H1 (cell line): ENCODE measurements around the gene CRCP. TPM values are rescaled to one million over a fixed set of nuclear protein-coding genes. Genes with fewer than 3 reads are reported as not detected.

ENCODE experiments used
- CTCF ChIA-PET: fragments of 300-600 bp; sonication (Branson Sonifier 250); formaldehyde crosslinking; loops from one replicate; lab custom pipeline; 2021; ENCODE audit not compliant: partially characterized antibody; lab: Charles Lee
- POLR2A ChIA-PET: fragments of 300-600 bp; sonication (Branson Sonifier 250); formaldehyde crosslinking; loops from one replicate; lab custom pipeline; 2021; ENCODE audit warnings: inconsistent platforms; ENCODE audit not compliant: partially characterized antibody; lab: Charles Lee
- DNase-seq, 2 experiments: peaks; one replicate each; pipeline versions ENCODE4 v3.0.0 to v3.0.0-alpha.2; 2010 to 2022; ENCODE audit warnings: low spot score in 2 of 2, low read depth in 1 of 2, mixed read lengths in 1 of 2
- FAIRE-seq: peaks from 2 replicates; lab custom pipeline; 2011; peaks lifted over from hg19 to GRCh38; lab: Jason Lieb, UNC
- H2AFZ ChIP-seq: 2 replicates; pipeline ENCODE4 v1.8.1; 2012; ENCODE audit warnings: low read length, inconsistent platforms
- H2AK5ac ChIP-seq: 2 replicates; pipeline ENCODE4 v1.6.1; 2013; ENCODE audit warnings: low read depth, low read length
- H2BK120ac ChIP-seq: replicated peaks from 2 replicates; pipeline ENCODE3; 2013; ENCODE audit warnings: low read depth, low read length, inconsistent platforms
- H2BK12ac ChIP-seq: 2 replicates; pipeline ENCODE4 v1.6.1; 2013; ENCODE audit warnings: low read depth, low read length
- H2BK15ac ChIP-seq: 2 replicates; pipeline ENCODE4 v1.6.1; 2013; ENCODE audit warnings: low read length
- H2BK20ac ChIP-seq: 2 replicates; pipeline ENCODE4 v1.6.1; 2013; ENCODE audit warnings: low read length
- H2BK5ac ChIP-seq: 2 replicates; pipeline ENCODE4 v1.6.1; 2013; ENCODE audit warnings: low read depth, low read length
- H3K14ac ChIP-seq: 2 replicates; pipeline ENCODE4 v1.6.1; 2013; ENCODE audit warnings: inconsistent platforms; ENCODE audit not compliant: insufficient read length
- H3K18ac ChIP-seq: 2 replicates; pipeline ENCODE4 v1.6.1; 2013; ENCODE audit warnings: low read length; ENCODE audit errors: extremely low read depth
- H3K23ac ChIP-seq: 2 replicates; pipeline ENCODE4 v1.6.1; 2013; ENCODE audit warnings: inconsistent platforms; ENCODE audit not compliant: insufficient read length
- H3K23me2 ChIP-seq: 2 replicates; pipeline ENCODE4 v1.6.1; 2013; ENCODE audit warnings: low read depth, low read length
- H3K27ac ChIP-seq: 2 replicates; pipeline ENCODE4 v1.6.1; 2011; ENCODE audit warnings: low read depth, low read length, inconsistent platforms
- H3K27me3 ChIP-seq, 4 experiments: replicated peaks in 1 of 4; 1 replicate in 1 of 4; 2 replicates in 3 of 4; pipeline versions ENCODE4 v1.6.1 to v1.8.1; 2011 to 2013; ENCODE audit warnings: low read length in 3 of 4, mild to moderate bottlenecking in 3 of 4, inconsistent platforms in 2 of 4, mixed read lengths in 2 of 4, moderate library complexity in 1 of 4; ENCODE audit not compliant: control insufficient read depth in 3 of 4, insufficient read depth in 3 of 4; ENCODE audit errors: extremely low read depth in 1 of 4
- H3K36me3 ChIP-seq, 4 experiments: 2 replicates each; pipeline versions ENCODE4 v1.6.1 to v1.8.1; 2011 to 2013; ENCODE audit warnings: mild to moderate bottlenecking in 4 of 4, low read length in 3 of 4, moderate library complexity in 2 of 4, control low read depth in 1 of 4, inconsistent platforms in 1 of 4; ENCODE audit not compliant: insufficient read depth in 4 of 4, control insufficient read depth in 2 of 4
- H3K4ac ChIP-seq: replicated peaks from 2 replicates; pipeline ENCODE3; 2013; ENCODE audit warnings: low read length, low read depth, mixed read lengths, inconsistent platforms; ENCODE audit not compliant: insufficient read length
- H3K4me1 ChIP-seq, 4 experiments: replicated peaks in 1 of 4; 1 replicate in 1 of 4; 2 replicates in 3 of 4; pipeline versions ENCODE4 v1.6.1 to v1.8.1; 2011 to 2013; ENCODE audit warnings: low read length in 3 of 4, inconsistent platforms in 2 of 4, mixed read lengths in 1 of 4; ENCODE audit not compliant: insufficient read depth in 4 of 4, control insufficient read depth in 3 of 4
- H3K4me2 ChIP-seq, 2 experiments: 2 replicates each; pipeline versions ENCODE4 v1.6.1 to v1.8.1; 2011 to 2013; ENCODE audit warnings: low read depth in 2 of 2, low read length in 2 of 2, control low read depth in 1 of 2, inconsistent platforms in 1 of 2, mild to moderate bottlenecking in 1 of 2; ENCODE audit not compliant: insufficient read depth in 1 of 2
- H3K4me3 ChIP-seq, 4 experiments: fragments of 200-600, 300-600 bp in 1 of 4; sonication (generic), shearing (Covaris generic), sonication (Bioruptor Twin) in 1 of 4; 2 replicates each; pipeline versions ENCODE4 v1.5.1 to v1.8.1; 2011 to 2016; ENCODE audit warnings: low read length in 4 of 4, low read depth in 3 of 4, control low read depth in 2 of 4, inconsistent platforms in 2 of 4, mild to moderate bottlenecking in 2 of 4, mixed read lengths in 1 of 4, moderate library complexity in 1 of 4; ENCODE audit not compliant: insufficient read depth in 2 of 4; ENCODE audit errors: extremely low read depth in 1 of 4
- H3K56ac ChIP-seq: replicated peaks from 2 replicates; pipeline ENCODE3; 2013; ENCODE audit warnings: low read depth, mild to moderate bottlenecking, mixed read lengths, low read length, inconsistent platforms; ENCODE audit not compliant: insufficient read length
- H3K79me1 ChIP-seq: 2 replicates; pipeline ENCODE4 v1.6.1; 2013; ENCODE audit warnings: low read depth, low read length, control low read depth
- H3K79me2 ChIP-seq, 2 experiments: 2 replicates each; pipeline versions ENCODE4 v1.6.1 to v1.8.1; 2012 to 2013; ENCODE audit warnings: low read length in 2 of 2, mild to moderate bottlenecking in 2 of 2, inconsistent platforms in 1 of 2; ENCODE audit not compliant: insufficient read depth in 2 of 2, control insufficient read depth in 1 of 2
- H3K9ac ChIP-seq, 4 experiments: replicated peaks in 1 of 4; 1 replicate in 1 of 4; 2 replicates in 3 of 4; pipeline versions ENCODE4 v1.6.1 to v1.8.1; 2011 to 2013; ENCODE audit warnings: low read depth in 3 of 4, low read length in 3 of 4, control low read depth in 2 of 4, mild to moderate bottlenecking in 2 of 4, moderate library complexity in 2 of 4, inconsistent platforms in 1 of 4; ENCODE audit errors: extremely low read depth in 1 of 4
- H3K9me3 ChIP-seq, 2 experiments: 2 replicates each; pipeline versions ENCODE4 v1.6.1 to v1.8.1; 2012 to 2013; ENCODE audit warnings: mild to moderate bottlenecking in 2 of 2, moderate library complexity in 2 of 2, control low read depth in 1 of 2, inconsistent platforms in 1 of 2, low read depth in 1 of 2, low read length in 1 of 2, mixed read lengths in 1 of 2; ENCODE audit not compliant: insufficient read depth in 2 of 2
- H4K20me1 ChIP-seq, 2 experiments: replicated peaks in 1 of 2; 2 replicates each; pipeline versions ENCODE3 to v1.8.1; 2011 to 2013; ENCODE audit warnings: inconsistent platforms in 2 of 2, low read length in 2 of 2, mild to moderate bottlenecking in 1 of 2; ENCODE audit not compliant: insufficient read depth in 2 of 2, control insufficient read depth in 1 of 2
- H4K5ac ChIP-seq: 2 replicates; pipeline ENCODE4 v1.6.1; 2013; ENCODE audit warnings: low read length, low read depth, mixed read lengths, inconsistent platforms; ENCODE audit not compliant: insufficient read length
- H4K8ac ChIP-seq: 2 replicates; pipeline ENCODE4 v1.8.0; 2013; ENCODE audit warnings: mild to moderate bottlenecking, moderate library complexity, low read length, inconsistent platforms; ENCODE audit not compliant: insufficient read depth; ENCODE audit errors: extremely low read depth
- H4K91ac ChIP-seq: replicated peaks from 2 replicates; pipeline ENCODE3; 2013; ENCODE audit warnings: low read length, mixed read lengths, inconsistent platforms; ENCODE audit not compliant: insufficient read length
- GTF2F1 ChIP-seq: IDR thresholded peaks from 2 replicates; pipeline ENCODE4 v1.6.1; 2012; ENCODE audit warnings: low read depth, low read length, improper control_type of control experiment, borderline replicate concordance
- KDM4A ChIP-seq: IDR thresholded peaks from one replicate; pipeline ENCODE4 v1.7.1; 2012; ENCODE audit warnings: low read depth, mild to moderate bottlenecking, moderate library complexity, low read length, inconsistent platforms; ENCODE audit not compliant: severe bottlenecking
- SRF ChIP-seq: IDR thresholded peaks from 2 replicates; pipeline ENCODE4 v1.6.1; 2011; ENCODE audit warnings: mild to moderate bottlenecking, low read depth, low read length, moderate library complexity
- YY1 ChIP-seq: IDR thresholded peaks from 2 replicates; pipeline ENCODE4 v1.6.1; 2011; ENCODE audit warnings: low read depth, mild to moderate bottlenecking, low read length
- WGBS, 2 experiments: shearing (Covaris generic) in 1 of 2; methylation state at CpG; one replicate each; pipeline versions ENCODE4 v1.1.6 to v1.1.7; 2013 to 2015; ENCODE audit warnings: low lambda C conversion rate in 2 of 2, mixed read lengths in 2 of 2, inconsistent platforms in 1 of 2, low coverage in 1 of 2, missing lambda C conversion rate in 1 of 2; ENCODE audit not compliant: insufficient replicate concordance in 2 of 2, insufficient coverage in 1 of 2, insufficient read length in 1 of 2; ENCODE audit errors: extremely low coverage in 1 of 2, missing lambda C conversion rate in 1 of 2; 5-methylcytosine and 5-hydroxymethylcytosine counted together
- polyA plus RNA-seq, 7 experiments: library from polyadenylated mRNA; depleted of rRNA in 3 of 7; stranded (reverse) in 5 of 7; unstranded in 2 of 7; fragments of >200 nt in 5 of 7; fragments of 200-250 nt in 2 of 7; gene quantifications; 1 replicate in 5 of 7; 2 replicates in 1 of 7; 4 replicates in 1 of 7; pipeline versions ENCODE4 v1.2.1 to v1.2.3, GENCODE V29; 2011 to 2013; ENCODE audit warnings: missing spikeins in 2 of 7, mixed read lengths in 2 of 7
- total RNA-seq: library from RNA; stranded (reverse); fragmentation: NEBNext Ultra II Directional; extraction: Animal tissue kit (Norgen Biotek cat#: 25700); gene quantifications from 2 replicates; pipeline ENCODE4 v1.2.1, GENCODE V29; 2021

The CRCP gene
- total and polyA plus RNA-seq, 2 of the 8 experiments (the other 6 are each of a cell fraction or from before 2014, with no cell fraction given) = 15.0 to 29.3 TPM

GRCh38 chr7:66110856-66111255, 3.8 kb upstream of the CRCP start:
- WGBS, 2 experiments = 83% methylated on average over 9 of the region's 9 CpGs; no CpG with 5 or more reads in 1 of the 2 experiments
- no peak overlapping the region for H3K9ac ChIP-seq
- H3K4me1 ChIP-seq = peaks cover 0 to 3% (median under 1%) of the 10 kb centered on the region in 4 experiments; a peak in 2 of 7 replicates
- H3K4me3 ChIP-seq = no peak overlapping the region
- H3K23ac ChIP-seq = no peak overlapping the region
- no peak overlapping the region for H2AFZ ChIP-seq
- peaks cover 2 to 7% of the 10 kb centered on the region in 2 experiments for H3K79me2 ChIP-seq
- FAIRE-seq (no peak), DNase-seq (no peak)
- no peaks in the 10 kb centered on the region for H3K36me3 ChIP-seq
- H2BK20ac ChIP-seq = no peak overlapping the region
- H3K14ac ChIP-seq = no peak overlapping the region
- no peak overlapping the region for H2AK5ac ChIP-seq
- no peaks in the 10 kb centered on the region for H4K20me1 ChIP-seq
- H3K4me2 ChIP-seq = no peak overlapping the region
- no peak overlapping the region for H3K56ac ChIP-seq
- no peak overlapping the region for H4K91ac ChIP-seq
- no peaks in the 10 kb centered on the region for H3K27me3 ChIP-seq
- no peak overlapping the region for H3K27ac ChIP-seq
- H2BK15ac ChIP-seq = no peak overlapping the region
- H3K79me1 ChIP-seq = no peaks in the 10 kb centered on the region
- H2BK120ac ChIP-seq = no peak overlapping the region
- peaks cover 3% of the 10 kb centered on the region; the same call in 1 of the 2 replicates for H3K23me2 ChIP-seq
- ChIA-PET CTCF (no interaction called here), POLR2A (interaction anchor here (1.0 kb wide), 1 partner anchor 36 kb away, joined by 3 read pairs; no protein-coding TSS in a partner anchor)
- H4K8ac ChIP-seq = no peak overlapping the region
- H3K18ac ChIP-seq = no peak overlapping the region; the same call in 1 of the 2 replicates
- no peaks in the 10 kb centered on the region for H3K9me3 ChIP-seq
- no peak overlapping the region; the same call in 1 of the 2 replicates for H2BK5ac ChIP-seq
- H4K5ac ChIP-seq = no peak overlapping the region
- H2BK12ac ChIP-seq = no peak overlapping the region
- no peak overlapping the region for H3K4ac ChIP-seq
- TF ChIP-seq KDM4A (no peak), YY1 (no peak), GTF2F1 (no peak), SRF (no peak)
